MCF 10A (cell line): ENCODE data around the gene SH3PXD2B. TPM values are rescaled to one million over a fixed set of nuclear protein-coding genes. Genes with fewer than 3 reads are reported as not detected.
A peak's percentile ranks its signal among the peaks of the same experiment; 100 is the strongest.

ENCODE experiments used
- BruUV-seq: library from RNA; stranded (reverse); fragments of 400-500 nt; replicated peaks from 2 replicates; lab custom pipeline; 2021; lab: Mats Ljungman, UMichigan
- CTCF ChIA-PET: fragments of 300-600 bp; sonication (Branson Sonifier 250); formaldehyde crosslinking; extraction: SDS; loops from one replicate; lab custom pipeline; 2021; ENCODE audit warnings: antibody characterized with exemption, inconsistent platforms; lab: Yijun Ruan, JAX
- POLR2A ChIA-PET: fragments of 300-600, 350-650 bp; sonication (Branson Sonifier 250); formaldehyde crosslinking; extraction: SDS; loops from one replicate; lab custom pipeline; 2020; ENCODE audit warnings: antibody characterized with exemption, inconsistent platforms; lab: Yijun Ruan, JAX
- DNase-seq: peaks from one replicate; pipeline ENCODE4 v3.0.0-alpha.2; 2018; ENCODE audit not compliant: unreplicated experiment
- H3K27ac Mint-ChIP-seq: one replicate; pipeline ENCODE4 v1.8.0; 2022; ENCODE audit warnings: mild to moderate bottlenecking, low read depth, mixed read lengths; ENCODE audit not compliant: unreplicated experiment
- H3K27me3 Mint-ChIP-seq: one replicate; pipeline ENCODE4 v1.8.0; 2022; ENCODE audit warnings: mixed read lengths; ENCODE audit not compliant: insufficient read depth, unreplicated experiment
- H3K36me3 Mint-ChIP-seq: one replicate; pipeline ENCODE4 v1.8.0; 2022; ENCODE audit warnings: mild to moderate bottlenecking, moderate library complexity, mixed read lengths; ENCODE audit not compliant: insufficient read depth, unreplicated experiment
- H3K4me1 Mint-ChIP-seq: one replicate; pipeline ENCODE4 v1.8.0; 2022; ENCODE audit warnings: mixed read lengths; ENCODE audit not compliant: insufficient read depth, unreplicated experiment
- H3K4me3 Mint-ChIP-seq: one replicate; pipeline ENCODE4 v1.8.0; 2022; ENCODE audit warnings: mild to moderate bottlenecking, moderate library complexity, mixed read lengths; ENCODE audit not compliant: unreplicated experiment
- H3K9me3 Mint-ChIP-seq: one replicate; pipeline ENCODE4 v1.8.0; 2022; ENCODE audit warnings: mixed read lengths; ENCODE audit not compliant: unreplicated experiment
- intact Hi-C: fragments of 100-400 bp; cut with micrococcal nuclease; formaldehyde crosslinking; loops from 2 replicates; pipeline ENCODE4 v1.14.1; 2022
- total RNA-seq: library from RNA; stranded (reverse); gene quantifications from 2 replicates; pipeline ENCODE4 v1.2.3, GENCODE V29; 2022
- TF ChIP-seq, protein P1 (sequence below): fragments of 200-600 bp; IDR thresholded peaks from one replicate; pipeline ENCODE4 v1.8.0; 2022; ENCODE audit warnings: antibody characterized with exemption, mild to moderate bottlenecking; ENCODE audit not compliant: unreplicated experiment

The SH3PXD2B gene
- total RNA-seq, 1 experiment from 2014 or later: 34.1 TPM

DNA sequence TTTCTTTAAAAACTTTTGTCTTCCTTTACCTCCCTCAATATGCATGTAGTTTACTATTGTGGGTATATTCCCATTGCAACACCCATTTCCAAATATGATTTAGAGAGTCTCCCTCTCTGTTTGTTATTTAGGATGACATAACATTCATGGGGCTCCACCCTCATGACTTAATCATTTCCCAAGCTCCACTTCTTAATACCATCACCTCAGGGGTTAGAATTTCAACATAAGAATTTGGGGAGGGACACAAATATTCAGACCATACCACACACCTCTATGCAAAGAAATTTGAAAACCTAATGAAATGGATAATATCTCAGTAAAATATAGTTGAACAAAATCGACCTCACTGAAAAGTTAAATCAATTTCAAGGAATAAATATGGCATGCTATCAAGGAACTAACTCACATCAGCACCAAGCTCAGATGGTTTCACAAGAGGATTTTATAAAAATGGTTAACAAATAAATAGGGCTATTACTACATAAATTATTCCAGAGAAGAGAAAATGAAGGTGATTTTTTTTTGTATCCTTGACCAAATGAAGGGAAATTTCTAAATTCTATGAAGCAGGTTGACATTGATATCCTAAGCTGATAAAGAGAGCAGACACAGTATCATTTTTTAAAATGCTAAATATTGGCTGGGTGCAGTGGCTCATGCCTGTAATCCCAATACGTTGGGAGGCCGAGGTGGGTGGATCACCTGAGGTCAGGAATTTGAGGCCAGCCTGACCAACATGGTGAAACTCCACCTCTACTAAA lies 150.6 kb downstream of the SH3PXD2B start:
- Mint-ChIP-seq H3K9me3 (no peaks in the 10 kb centered on the region), H3K4me3 (no peak overlapping the region), H3K27ac (no peak overlapping the region), H3K4me1 (peaks cover 11% of the 10 kb centered on the region), H3K27me3 (no peaks in the 10 kb centered on the region), H3K36me3 (peaks cover 15% of the 10 kb centered on the region)
- TSS peak; percentile 100 for BruUV-seq
- TF ChIP-seq, protein P1, sequence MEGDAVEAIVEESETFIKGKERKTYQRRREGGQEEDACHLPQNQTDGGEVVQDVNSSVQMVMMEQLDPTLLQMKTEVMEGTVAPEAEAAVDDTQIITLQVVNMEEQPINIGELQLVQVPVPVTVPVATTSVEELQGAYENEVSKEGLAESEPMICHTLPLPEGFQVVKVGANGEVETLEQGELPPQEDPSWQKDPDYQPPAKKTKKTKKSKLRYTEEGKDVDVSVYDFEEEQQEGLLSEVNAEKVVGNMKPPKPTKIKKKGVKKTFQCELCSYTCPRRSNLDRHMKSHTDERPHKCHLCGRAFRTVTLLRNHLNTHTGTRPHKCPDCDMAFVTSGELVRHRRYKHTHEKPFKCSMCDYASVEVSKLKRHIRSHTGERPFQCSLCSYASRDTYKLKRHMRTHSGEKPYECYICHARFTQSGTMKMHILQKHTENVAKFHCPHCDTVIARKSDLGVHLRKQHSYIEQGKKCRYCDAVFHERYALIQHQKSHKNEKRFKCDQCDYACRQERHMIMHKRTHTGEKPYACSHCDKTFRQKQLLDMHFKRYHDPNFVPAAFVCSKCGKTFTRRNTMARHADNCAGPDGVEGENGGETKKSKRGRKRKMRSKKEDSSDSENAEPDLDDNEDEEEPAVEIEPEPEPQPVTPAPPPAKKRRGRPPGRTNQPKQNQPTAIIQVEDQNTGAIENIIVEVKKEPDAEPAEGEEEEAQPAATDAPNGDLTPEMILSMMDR: no peak
- DNase-seq: peak; percentile 85
- ChIA-PET POLR2A (interaction anchor here (0.5 to 2.5 kb wide), 15 partner anchors 10 to 1622 kb away, joined by 3 to 13 read pairs (median 5); partner anchors contain the start of gene UBTD2), CTCF (interaction anchor here (0.6 to 3.4 kb wide), 6 partner anchors 10 to 341 kb away, joined by 3 to 33 read pairs (median 3); no protein-coding TSS in a partner anchor)
- intact Hi-C loops: no loop called here

DNA sequence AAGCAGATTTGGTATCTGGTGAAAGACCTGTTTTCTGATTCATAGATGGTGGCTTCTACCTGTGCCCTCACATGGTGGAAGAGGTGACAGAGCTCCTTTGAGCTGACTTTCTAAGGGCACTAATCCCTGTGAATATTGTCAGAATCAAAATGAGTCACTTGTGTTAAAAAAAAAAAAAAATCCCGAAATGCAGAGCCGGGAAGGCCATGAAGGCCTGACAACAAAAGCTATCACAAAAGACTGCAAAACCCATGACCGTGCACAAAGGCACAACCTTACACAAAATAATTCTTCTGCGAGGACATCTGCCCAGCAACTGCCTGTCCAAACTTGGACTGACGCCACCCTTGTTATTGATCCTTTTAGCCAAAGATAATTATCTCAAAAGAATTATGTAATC lies 151.2 kb downstream of the SH3PXD2B start:
- peaks cover 9% of the 10 kb centered on the region for H3K4me1 Mint-ChIP-seq
- no peak overlapping the region for H3K27ac Mint-ChIP-seq
- H3K27me3 Mint-ChIP-seq: no peaks in the 10 kb centered on the region
- H3K4me3 Mint-ChIP-seq: no peak overlapping the region
- TF ChIP-seq, protein P1: no peak
- peak; percentile 30 for DNase-seq
- peaks cover 15% of the 10 kb centered on the region for H3K36me3 Mint-ChIP-seq
- no peaks in the 10 kb centered on the region for H3K9me3 Mint-ChIP-seq
- ChIA-PET POLR2A (interaction anchor here (0.6 to 2.5 kb wide), 14 partner anchors 10 to 1623 kb away, joined by 3 to 13 read pairs (median 5); partner anchors contain the start of gene UBTD2), CTCF (interaction anchor here (0.6 to 3.4 kb wide), 4 partner anchors 9 to 37 kb away, joined by 3 to 33 read pairs (median 7); no protein-coding TSS in a partner anchor)
- intact Hi-C loops: no loop called here
- BruUV-seq: no TSS peak

DNA sequence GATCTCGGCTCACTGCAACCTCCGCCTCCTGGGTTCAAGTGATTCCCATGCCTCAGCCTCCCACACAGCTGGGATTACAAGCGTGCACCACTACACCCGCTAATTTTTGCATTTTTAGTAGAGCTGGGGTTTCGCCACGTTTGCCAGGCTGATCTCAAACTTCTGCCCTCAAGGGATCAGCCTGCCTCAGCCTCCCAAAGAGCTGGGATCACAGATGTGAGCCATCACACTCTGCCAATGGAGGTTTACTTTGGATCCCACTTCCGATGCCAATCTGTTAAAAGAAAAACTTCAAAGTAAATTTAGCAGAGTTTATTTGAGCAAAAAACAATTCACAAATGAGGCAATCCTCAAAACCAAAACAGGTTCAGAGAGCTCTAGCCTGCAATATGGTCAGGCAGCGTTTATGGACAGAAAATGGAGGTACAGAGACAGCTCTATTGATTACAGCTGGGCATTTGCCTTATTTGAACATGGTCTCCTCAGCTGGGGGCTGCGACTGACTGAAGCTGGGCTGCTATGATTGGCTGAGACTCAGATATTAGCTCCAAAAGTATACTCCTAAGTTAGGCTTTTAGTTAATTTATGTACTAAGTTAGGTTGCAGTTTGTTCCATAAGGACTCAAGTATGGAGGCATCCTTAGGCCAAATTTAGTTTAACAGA lies 152.1 kb downstream of the SH3PXD2B start:
- BruUV-seq: no TSS peak
- CTCF ChIA-PET: interaction anchor here (0.6 to 3.4 kb wide), 6 partner anchors 8 to 242 kb away, joined by 3 to 33 read pairs (median 7); partner anchors contain the start of gene STK10
- H3K27me3 Mint-ChIP-seq: no peaks in the 10 kb centered on the region
- TF ChIP-seq, protein P1: no peak
- no peak for DNase-seq
- no peak overlapping the region for H3K4me3 Mint-ChIP-seq
- H3K36me3 Mint-ChIP-seq: peaks cover 19% of the 10 kb centered on the region
- POLR2A ChIA-PET: interaction anchor here (0.6 to 2.5 kb wide), 3 partner anchors 9 to 1867 kb away, joined by 3 to 7 read pairs (median 3); no protein-coding TSS in a partner anchor
- H3K4me1 Mint-ChIP-seq: peaks cover 9% of the 10 kb centered on the region
- H3K9me3 Mint-ChIP-seq: no peaks in the 10 kb centered on the region
- H3K27ac Mint-ChIP-seq: no peak overlapping the region
- intact Hi-C loops: no loop called here
